PC-3 (cell line): ENCODE results near the gene NANP.

Source experiments
- CTCF ChIP-seq: fragments of 300-600 bp; sonication (generic); conservative IDR thresholded peaks from 2 replicates; pipeline ENCODE4 v1.5.1; 2017; ENCODE audit warnings: antibody characterized with exemption, low read depth, mild to moderate bottlenecking, low read length
- EZH2 ChIP-seq: fragments of 300-600 bp; sonication (generic); IDR thresholded peaks from one replicate; pipeline ENCODE4 v1.6.1; 2017; ENCODE audit warnings: antibody characterized with exemption, mild to moderate bottlenecking, low read length; ENCODE audit not compliant: unreplicated experiment
- EZH2phosphoT487 ChIP-seq: fragments of 300-600 bp; sonication (generic); IDR thresholded peaks from 2 replicates; pipeline ENCODE4 v1.6.1; 2018; ENCODE audit warnings: mild to moderate bottlenecking, antibody characterized with exemption, low read length, borderline replicate concordance

GRCh38 chr20:25604611-25605010 is 19.2 kb downstream of the NANP start:
- no peak for TF ChIP-seq CTCF
- no peak for TF ChIP-seq EZH2phosphoT487
- no peak for TF ChIP-seq EZH2
